Measurements from ENCODE around the gene PCSK6.
"Not testable (repeated sequence)": the region's sequence is repeated elsewhere in the genome, so short reads cannot be mapped to it uniquely, and the experiment has no call there.

The PCSK6 gene

DNA sequence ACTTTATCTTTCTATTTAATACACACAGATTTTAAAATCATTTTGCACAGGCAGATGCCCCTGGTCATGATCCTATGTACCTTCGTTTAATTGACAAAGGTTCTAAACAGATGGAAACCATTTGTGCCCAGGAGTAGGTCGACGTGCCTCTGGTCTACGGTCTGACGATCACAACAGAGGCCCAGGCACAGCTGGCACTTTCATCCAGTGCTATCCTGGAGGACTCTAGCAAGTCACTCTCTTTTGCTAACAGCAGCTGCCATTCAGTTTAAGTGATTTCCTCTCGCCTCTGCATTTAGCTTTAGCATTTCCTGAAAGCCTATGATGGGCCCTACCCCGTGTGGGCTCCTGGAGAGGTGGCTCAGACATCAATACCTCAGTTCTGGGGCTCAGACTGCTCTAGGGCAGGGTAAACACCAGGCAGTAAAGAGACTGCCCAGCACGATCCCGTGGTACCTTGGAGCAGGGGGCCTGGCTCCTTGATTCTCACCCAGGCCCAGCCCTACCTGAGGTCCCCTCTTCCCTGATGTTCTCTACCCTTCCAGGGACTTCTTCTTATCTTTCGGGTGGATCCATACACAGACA is 111.2 kb downstream of the PCSK6 start:
- Histone ChIP-seq H3K27me3 (ENCODE audit: low read length) (no peaks in the 10 kb centered on the region; the same call in 1 of the 2 replicates), H3F3A (ENCODE audit: insufficient read depth) (no peaks in the 10 kb centered on the region), H3K27ac (ENCODE audit: low read depth, low read length) (no peak overlapping the region), H3K9me2 (replicated peaks; ENCODE audit: insufficient read depth, low read length) (no peaks in the 10 kb centered on the region), H3K79me2 (ENCODE audit: insufficient read depth, low read length) (no peaks in the 10 kb centered on the region), H3K9me3 (ENCODE audit: insufficient read depth, low read length) (no peaks in the 10 kb centered on the region), H3K4me2 (ENCODE audit: low read depth, low read length, poor library complexity, severe bottlenecking) (no peak overlapping the region), H3K9ac (ENCODE audit: low read length) (no peak overlapping the region), H3K4me3 (ENCODE audit: insufficient read depth, low read length, poor library complexity, severe bottlenecking) (no peak overlapping the region), H3K36me3 (ENCODE audit: low read length) (no peaks in the 10 kb centered on the region), H2AFZ (ENCODE audit: low read depth, low read length, severe bottlenecking) (no peak overlapping the region), H4K20me1 (ENCODE audit: low read depth, low read length) (no peaks in the 10 kb centered on the region)
- no peak for TF ChIP-seq EZH2phosphoT487 (conservative IDR thresholded peaks at IDR 0.05; ENCODE audit: low read length)
- TF ChIP-seq CTCF (IDR thresholded peaks at IDR 0.05; ENCODE audit: insufficient read depth, low read length, poor library complexity, severe bottlenecking) = no peak

DNA sequence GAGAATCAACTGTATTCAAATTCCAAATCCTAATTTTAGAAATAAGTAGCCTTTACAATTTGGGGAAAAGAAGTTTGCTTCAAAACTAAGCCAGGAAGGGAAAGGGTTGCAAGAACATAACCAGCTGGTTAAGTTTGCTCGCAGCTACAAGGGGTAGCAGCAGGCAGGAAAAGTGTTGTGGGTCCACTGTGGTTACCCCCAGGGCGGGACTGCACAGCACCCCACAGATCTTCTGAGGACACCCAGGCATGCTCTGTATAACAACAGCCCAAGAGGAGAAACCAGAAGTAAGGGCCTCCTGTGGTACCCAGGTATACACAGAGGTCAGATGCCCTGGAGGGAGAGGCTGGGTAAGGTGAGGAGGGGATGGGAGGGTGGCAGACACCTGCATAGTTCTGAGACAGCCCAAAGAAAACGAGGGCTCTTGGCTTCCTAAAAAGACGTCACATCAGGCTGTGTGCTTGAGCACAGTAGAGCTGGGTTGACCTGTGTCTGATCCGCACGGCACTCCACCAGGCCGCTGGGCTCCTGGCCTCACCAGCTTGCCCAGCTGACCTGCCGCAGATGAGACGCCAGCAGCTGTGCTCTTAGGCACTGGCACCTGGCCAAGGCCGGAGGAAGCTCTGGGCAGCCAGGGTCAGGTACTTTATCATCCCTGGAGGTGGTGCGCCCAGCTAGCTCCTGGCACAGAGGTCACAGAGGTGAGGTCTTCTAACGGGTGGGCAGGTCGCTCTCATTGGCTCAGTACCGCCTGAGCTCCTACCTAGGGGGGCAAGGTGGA is 112.7 kb downstream of the PCSK6 start:
- H3K9me2 ChIP-seq (replicated peaks; ENCODE audit: insufficient read depth, low read length) = no peaks in the 10 kb centered on the region
- no peak overlapping the region for H3K27ac ChIP-seq (ENCODE audit: low read depth, low read length)
- no peaks in the 10 kb centered on the region for H3F3A ChIP-seq (ENCODE audit: insufficient read depth)
- H3K79me2 ChIP-seq (ENCODE audit: insufficient read depth, low read length) = no peaks in the 10 kb centered on the region
- H3K9ac ChIP-seq (ENCODE audit: low read length) = no peak overlapping the region
- H3K36me3 ChIP-seq (ENCODE audit: low read length) = no peaks in the 10 kb centered on the region
- H4K20me1 ChIP-seq (ENCODE audit: low read depth, low read length) = no peaks in the 10 kb centered on the region
- H2AFZ ChIP-seq (ENCODE audit: low read depth, low read length, severe bottlenecking) = no peak overlapping the region
- no peak overlapping the region for H3K4me3 ChIP-seq (ENCODE audit: insufficient read depth, low read length, poor library complexity, severe bottlenecking)
- TF ChIP-seq CTCF (IDR thresholded peaks at IDR 0.05; ENCODE audit: insufficient read depth, low read length, poor library complexity, severe bottlenecking) = no peak
- no peak for TF ChIP-seq EZH2phosphoT487 (conservative IDR thresholded peaks at IDR 0.05; ENCODE audit: low read length)
- H3K9me3 ChIP-seq (ENCODE audit: insufficient read depth, low read length) = no peaks in the 10 kb centered on the region
- H3K27me3 ChIP-seq (ENCODE audit: low read length) = no peaks in the 10 kb centered on the region; the same call in 1 of the 2 replicates
- no peak overlapping the region for H3K4me2 ChIP-seq (ENCODE audit: low read depth, low read length, poor library complexity, severe bottlenecking)

DNA sequence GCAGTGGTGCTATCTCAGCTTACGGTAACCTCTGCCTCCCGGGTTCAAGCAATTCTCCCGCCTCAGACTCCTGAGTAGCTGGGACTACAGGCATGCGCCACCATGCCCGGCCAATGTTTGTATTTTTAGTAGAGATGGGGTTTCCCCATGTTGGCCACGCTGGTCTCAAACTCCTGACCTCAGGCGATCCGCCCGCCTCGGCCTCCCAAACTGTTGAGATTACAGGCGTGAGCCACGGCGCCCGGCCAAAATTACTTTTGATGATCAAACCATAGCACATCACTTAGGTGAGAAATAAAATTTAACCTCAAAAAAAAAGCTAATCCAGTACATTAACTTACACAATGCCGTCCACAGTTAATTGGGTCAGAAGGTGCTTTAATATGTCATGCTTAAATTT is 114.5 kb downstream of the PCSK6 start:
- H3F3A ChIP-seq (ENCODE audit: insufficient read depth); H2AFZ ChIP-seq (ENCODE audit: low read depth, low read length, severe bottlenecking); H3K4me2 ChIP-seq (ENCODE audit: low read depth, low read length, poor library complexity, severe bottlenecking); H3K27ac ChIP-seq (ENCODE audit: low read depth, low read length); H3K36me3 ChIP-seq (ENCODE audit: low read length); H3K9me2 ChIP-seq (replicated peaks; ENCODE audit: insufficient read depth, low read length); H3K4me3 ChIP-seq (ENCODE audit: insufficient read depth, low read length, poor library complexity, severe bottlenecking); H3K9me3 ChIP-seq (ENCODE audit: insufficient read depth, low read length); H3K9ac ChIP-seq (ENCODE audit: low read length); H3K79me2 ChIP-seq (ENCODE audit: insufficient read depth, low read length); H3K27me3 ChIP-seq (ENCODE audit: low read length); H4K20me1 ChIP-seq (ENCODE audit: low read depth, low read length): not testable (repeated sequence)

- TF ChIP-seq EZH2phosphoT487 (conservative IDR thresholded peaks at IDR 0.05; ENCODE audit: low read length) = no peak
- no peak for TF ChIP-seq CTCF (IDR thresholded peaks at IDR 0.05; ENCODE audit: insufficient read depth, low read length, poor library complexity, severe bottlenecking)
- H3K27me3 ChIP-seq (ENCODE audit: low read length) = no peaks in the 10 kb centered on the region; the same call in 1 of the 2 replicates
- H4K20me1 ChIP-seq (ENCODE audit: low read depth, low read length) = no peaks in the 10 kb centered on the region
- H3K4me2 ChIP-seq (ENCODE audit: low read depth, low read length, poor library complexity, severe bottlenecking) = no peak overlapping the region
- no peak overlapping the region for H3K9ac ChIP-seq (ENCODE audit: low read length)
- H3K27ac ChIP-seq (ENCODE audit: low read depth, low read length) = no peak overlapping the region
- no peaks in the 10 kb centered on the region for H3K79me2 ChIP-seq (ENCODE audit: insufficient read depth, low read length)
- no peaks in the 10 kb centered on the region for H3K36me3 ChIP-seq (ENCODE audit: low read length)
- H3K4me3 ChIP-seq (ENCODE audit: insufficient read depth, low read length, poor library complexity, severe bottlenecking) = no peak overlapping the region
- H3K9me3 ChIP-seq (ENCODE audit: insufficient read depth, low read length) = no peaks in the 10 kb centered on the region
- no peaks in the 10 kb centered on the region for H3F3A ChIP-seq (ENCODE audit: insufficient read depth)
- no peaks in the 10 kb centered on the region for H3K9me2 ChIP-seq (replicated peaks; ENCODE audit: insufficient read depth, low read length)
- no peak overlapping the region for H2AFZ ChIP-seq (ENCODE audit: low read depth, low read length, severe bottlenecking)
Measured at GRCh38 chr15:101374326-101374725, 115.2 kb downstream of the PCSK6 start.
